Calu3 (cell line): ENCODE measurements around the gene DAPK2. TPM values are rescaled to one million over a fixed set of nuclear protein-coding genes. Genes with fewer than 3 reads are reported as not detected.

ENCODE experiments used
- BruUV-seq: library from RNA; stranded (reverse); fragments of 400-500 nt; replicated peaks from 2 replicates; lab custom pipeline; 2021; lab: Mats Ljungman, UMichigan
- CTCF ChIA-PET: fragments of 300-600 bp; sonication (Branson Sonifier 250); formaldehyde crosslinking; loops from one replicate; lab custom pipeline; 2022; ENCODE audit warnings: antibody characterized with exemption; lab: Charles Lee
- DNase-seq: peaks from one replicate; pipeline ENCODE4 v3.0.0; 2022
- H3K27ac Mint-ChIP-seq: one replicate; pipeline ENCODE4 v1.8.0; 2022; ENCODE audit warnings: mixed read lengths; ENCODE audit not compliant: unreplicated experiment
- H3K27me3 Mint-ChIP-seq: one replicate; pipeline ENCODE4 v1.8.0; 2022; ENCODE audit warnings: mixed read lengths; ENCODE audit not compliant: unreplicated experiment
- H3K36me3 Mint-ChIP-seq: one replicate; pipeline ENCODE4 v1.8.0; 2022; ENCODE audit warnings: mild to moderate bottlenecking, moderate library complexity, mixed read lengths; ENCODE audit not compliant: insufficient read depth, unreplicated experiment
- H3K4me1 Mint-ChIP-seq: one replicate; pipeline ENCODE4 v1.8.0; 2022; ENCODE audit warnings: mild to moderate bottlenecking, low read depth, mixed read lengths; ENCODE audit not compliant: unreplicated experiment
- H3K4me3 Mint-ChIP-seq: one replicate; pipeline ENCODE4 v1.8.0; 2022; ENCODE audit warnings: mild to moderate bottlenecking, low read depth, moderate library complexity, mixed read lengths; ENCODE audit not compliant: unreplicated experiment
- H3K9me3 Mint-ChIP-seq: one replicate; pipeline ENCODE4 v1.8.0; 2022; ENCODE audit warnings: low read depth, mixed read lengths; ENCODE audit not compliant: unreplicated experiment
- intact Hi-C: fragments of 100-400 bp; cut with micrococcal nuclease; formaldehyde crosslinking; loops from one replicate; pipeline ENCODE4 v1.10.0; 2022; ENCODE audit not compliant: unreplicated experiment
- total RNA-seq: library from RNA; stranded (reverse); gene quantifications from 2 replicates; pipeline ENCODE4 v1.2.3, GENCODE V29; 2022
- TF ChIP-seq, protein P1 (sequence below): fragments of 200-600 bp; IDR thresholded peaks from one replicate; pipeline ENCODE4 v1.8.0; 2022; ENCODE audit warnings: antibody characterized with exemption; ENCODE audit not compliant: unreplicated experiment

DAPK2 gene
- total RNA-seq, 1 experiment from 2014 or later = 1.1 TPM

DNA sequence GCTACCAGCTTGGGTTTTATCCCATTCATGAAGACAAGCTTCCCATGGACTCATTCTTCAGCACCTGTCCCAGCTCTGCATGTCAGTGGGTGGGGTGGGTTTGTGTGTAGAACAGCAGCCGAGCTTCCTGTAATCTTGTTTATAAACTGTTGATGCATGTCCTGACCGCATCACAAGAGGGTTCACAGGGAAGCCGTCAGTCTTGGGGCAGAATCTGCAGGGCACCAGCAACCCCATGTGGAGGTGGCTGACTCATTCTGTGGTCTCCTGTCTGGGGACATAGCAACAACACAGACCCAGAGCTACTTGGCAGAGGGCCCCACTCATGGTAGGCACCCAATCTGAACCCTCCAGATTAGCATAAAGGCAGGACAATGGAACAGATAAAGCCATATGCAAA, 35.6 kb downstream of the DAPK2 start:
- Mint-ChIP-seq H3K27me3 (no peaks in the 10 kb centered on the region), H3K36me3 (peaks cover 6% of the 10 kb centered on the region), H3K4me1 (peaks cover 67% of the 10 kb centered on the region), H3K9me3 (no peaks in the 10 kb centered on the region), H3K4me3 (no peak overlapping the region), H3K27ac (peak overlapping the region; percentile 48)
- no TSS peak for BruUV-seq
- CTCF ChIA-PET = interaction anchor here (0.6 to 2.7 kb wide), 8 partner anchors 9 to 82 kb away, joined by 3 to 10 read pairs (median 4); partner anchors contain the start of gene DAPK2
- intact Hi-C loops = no loop called here
- TF ChIP-seq, protein P1, sequence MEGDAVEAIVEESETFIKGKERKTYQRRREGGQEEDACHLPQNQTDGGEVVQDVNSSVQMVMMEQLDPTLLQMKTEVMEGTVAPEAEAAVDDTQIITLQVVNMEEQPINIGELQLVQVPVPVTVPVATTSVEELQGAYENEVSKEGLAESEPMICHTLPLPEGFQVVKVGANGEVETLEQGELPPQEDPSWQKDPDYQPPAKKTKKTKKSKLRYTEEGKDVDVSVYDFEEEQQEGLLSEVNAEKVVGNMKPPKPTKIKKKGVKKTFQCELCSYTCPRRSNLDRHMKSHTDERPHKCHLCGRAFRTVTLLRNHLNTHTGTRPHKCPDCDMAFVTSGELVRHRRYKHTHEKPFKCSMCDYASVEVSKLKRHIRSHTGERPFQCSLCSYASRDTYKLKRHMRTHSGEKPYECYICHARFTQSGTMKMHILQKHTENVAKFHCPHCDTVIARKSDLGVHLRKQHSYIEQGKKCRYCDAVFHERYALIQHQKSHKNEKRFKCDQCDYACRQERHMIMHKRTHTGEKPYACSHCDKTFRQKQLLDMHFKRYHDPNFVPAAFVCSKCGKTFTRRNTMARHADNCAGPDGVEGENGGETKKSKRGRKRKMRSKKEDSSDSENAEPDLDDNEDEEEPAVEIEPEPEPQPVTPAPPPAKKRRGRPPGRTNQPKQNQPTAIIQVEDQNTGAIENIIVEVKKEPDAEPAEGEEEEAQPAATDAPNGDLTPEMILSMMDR = no peak
- DNase-seq = peak; percentile 88

DNA sequence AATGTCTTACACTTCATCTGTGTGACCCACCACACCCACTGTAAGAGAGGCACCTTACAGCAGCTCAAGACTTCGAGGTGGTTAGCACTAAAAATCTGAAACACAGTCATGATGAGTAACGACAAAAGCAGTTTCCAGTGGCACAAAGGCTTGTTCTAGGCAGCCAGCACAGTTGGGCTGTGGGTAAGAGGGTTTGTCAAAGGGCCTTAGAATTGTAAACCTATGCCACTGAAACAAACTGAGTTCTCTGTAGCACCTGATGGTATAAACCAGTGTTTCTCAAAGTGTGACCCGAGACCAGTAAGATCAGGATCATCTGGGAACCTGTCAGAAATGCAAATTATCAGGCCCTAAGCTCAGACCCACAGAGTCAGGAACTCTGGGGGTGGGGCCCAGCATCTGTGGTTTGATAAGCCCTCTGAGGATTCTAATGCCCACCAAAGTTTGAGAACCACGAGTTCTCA, 36.5 kb downstream of the DAPK2 start:
- intact Hi-C loops = no loop called here
- no peaks in the 10 kb centered on the region for H3K27me3 Mint-ChIP-seq
- peak overlapping the region; percentile 45 for H3K27ac Mint-ChIP-seq
- TF ChIP-seq, protein P1 = no peak
- peaks cover 6% of the 10 kb centered on the region for H3K36me3 Mint-ChIP-seq
- CTCF ChIA-PET = interaction anchor here (1.0 to 2.7 kb wide), 3 partner anchors 9 to 37 kb away, joined by 4 to 10 read pairs (median 4); partner anchors contain the start of gene DAPK2
- no TSS peak for BruUV-seq
- no peak overlapping the region for H3K4me3 Mint-ChIP-seq
- H3K9me3 Mint-ChIP-seq = no peaks in the 10 kb centered on the region
- no peak for DNase-seq
- H3K4me1 Mint-ChIP-seq = peaks cover 64% of the 10 kb centered on the region

DNA sequence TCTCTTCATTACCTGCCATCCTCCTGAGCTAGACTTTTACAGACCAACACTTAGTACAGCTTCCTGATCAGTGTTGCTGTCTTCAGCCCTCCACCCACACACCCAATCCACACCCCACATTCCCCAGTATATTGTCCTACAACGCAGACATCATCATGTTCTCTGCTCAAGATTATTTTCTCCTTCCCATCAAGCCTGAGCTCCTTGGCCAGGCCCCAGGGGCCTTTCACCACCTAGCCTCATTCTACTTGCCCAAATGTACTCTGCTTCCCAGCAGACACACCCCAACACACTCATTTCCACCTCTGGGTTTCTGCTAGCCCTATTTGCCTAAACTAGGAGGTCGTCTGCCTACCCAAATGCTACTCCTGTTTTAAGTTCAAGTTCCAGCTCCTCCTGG, 37.0 kb downstream of the DAPK2 start:
- peaks cover 64% of the 10 kb centered on the region for H3K4me1 Mint-ChIP-seq
- CTCF ChIA-PET = interaction anchor here (2.7 kb wide), 1 partner anchor 37 kb away, joined by 10 read pairs; the partner anchor contains the start of gene DAPK2
- no peak for DNase-seq
- no peaks in the 10 kb centered on the region for H3K27me3 Mint-ChIP-seq
- H3K9me3 Mint-ChIP-seq = no peaks in the 10 kb centered on the region
- no TSS peak for BruUV-seq
- peaks cover 6% of the 10 kb centered on the region for H3K36me3 Mint-ChIP-seq
- TF ChIP-seq, protein P1 = no peak
- intact Hi-C loops = no loop called here
- H3K27ac Mint-ChIP-seq = peak overlapping the region; percentile 45
- no peak overlapping the region for H3K4me3 Mint-ChIP-seq

DNA sequence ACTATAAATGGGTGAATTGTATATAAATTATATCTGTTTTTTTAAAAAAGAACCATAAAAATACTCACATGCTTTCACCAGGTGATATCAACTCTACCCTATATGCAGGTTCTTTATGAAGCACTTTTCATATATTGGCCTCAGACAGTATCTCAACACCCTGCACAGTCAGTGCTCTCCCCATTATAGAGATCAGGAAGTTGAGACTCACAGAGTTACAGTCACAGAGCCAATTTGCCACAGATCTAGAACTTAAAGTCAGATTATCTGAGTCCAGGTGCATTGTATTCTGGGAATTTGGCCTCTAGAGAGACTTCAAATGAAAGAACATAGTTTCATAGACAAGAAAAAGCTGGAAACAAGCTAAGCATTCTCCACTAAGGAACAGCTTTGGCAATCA, 38.1 kb downstream of the DAPK2 start:
- intact Hi-C loops = no loop called here
- Mint-ChIP-seq H3K4me3 (no peak overlapping the region), H3K9me3 (no peaks in the 10 kb centered on the region), H3K36me3 (peaks cover 6% of the 10 kb centered on the region), H3K27me3 (no peaks in the 10 kb centered on the region), H3K27ac (no peak overlapping the region), H3K4me1 (peaks cover 64% of the 10 kb centered on the region)
- BruUV-seq = no TSS peak
- DNase-seq = no peak
- TF ChIP-seq, protein P1 = no peak
- CTCF ChIA-PET = no interaction called here
